H1 (cell line): ENCODE data around the gene RSPO3. TPM values are rescaled to one million over a fixed set of nuclear protein-coding genes. Genes with fewer than 3 reads are reported as not detected.

Source experiments
- CTCF ChIA-PET: fragments of 300-600 bp; sonication (Branson Sonifier 250); formaldehyde crosslinking; loops from one replicate; lab custom pipeline; 2021; ENCODE audit not compliant: partially characterized antibody; lab: Charles Lee
- POLR2A ChIA-PET: fragments of 300-600 bp; sonication (Branson Sonifier 250); formaldehyde crosslinking; loops from one replicate; lab custom pipeline; 2021; ENCODE audit warnings: inconsistent platforms; ENCODE audit not compliant: partially characterized antibody; lab: Charles Lee
- DNase-seq, 2 experiments: peaks; one replicate each; pipeline versions ENCODE4 v3.0.0 to v3.0.0-alpha.2; 2010 to 2022; ENCODE audit warnings: low spot score in 2 of 2, low read depth in 1 of 2, mixed read lengths in 1 of 2
- FAIRE-seq: peaks from 2 replicates; lab custom pipeline; 2011; peaks lifted over from hg19 to GRCh38; lab: Jason Lieb, UNC
- H2AFZ ChIP-seq: 2 replicates; pipeline ENCODE4 v1.8.1; 2012; ENCODE audit warnings: low read length, inconsistent platforms
- H2AK5ac ChIP-seq: 2 replicates; pipeline ENCODE4 v1.6.1; 2013; ENCODE audit warnings: low read depth, low read length
- H2BK120ac ChIP-seq: replicated peaks from 2 replicates; pipeline ENCODE3; 2013; ENCODE audit warnings: low read depth, low read length, inconsistent platforms
- H2BK12ac ChIP-seq: 2 replicates; pipeline ENCODE4 v1.6.1; 2013; ENCODE audit warnings: low read depth, low read length
- H2BK15ac ChIP-seq: 2 replicates; pipeline ENCODE4 v1.6.1; 2013; ENCODE audit warnings: low read length
- H2BK20ac ChIP-seq: 2 replicates; pipeline ENCODE4 v1.6.1; 2013; ENCODE audit warnings: low read length
- H2BK5ac ChIP-seq: 2 replicates; pipeline ENCODE4 v1.6.1; 2013; ENCODE audit warnings: low read depth, low read length
- H3K14ac ChIP-seq: 2 replicates; pipeline ENCODE4 v1.6.1; 2013; ENCODE audit warnings: inconsistent platforms; ENCODE audit not compliant: insufficient read length
- H3K18ac ChIP-seq: 2 replicates; pipeline ENCODE4 v1.6.1; 2013; ENCODE audit warnings: low read length; ENCODE audit errors: extremely low read depth
- H3K23ac ChIP-seq: 2 replicates; pipeline ENCODE4 v1.6.1; 2013; ENCODE audit warnings: inconsistent platforms; ENCODE audit not compliant: insufficient read length
- H3K23me2 ChIP-seq: 2 replicates; pipeline ENCODE4 v1.6.1; 2013; ENCODE audit warnings: low read depth, low read length
- H3K27ac ChIP-seq: 2 replicates; pipeline ENCODE4 v1.6.1; 2011; ENCODE audit warnings: low read depth, low read length, inconsistent platforms
- H3K27me3 ChIP-seq, 4 experiments: replicated peaks in 1 of 4; 1 replicate in 1 of 4; 2 replicates in 3 of 4; pipeline versions ENCODE4 v1.6.1 to v1.8.1; 2011 to 2013; ENCODE audit warnings: low read length in 3 of 4, mild to moderate bottlenecking in 3 of 4, inconsistent platforms in 2 of 4, mixed read lengths in 2 of 4, moderate library complexity in 1 of 4; ENCODE audit not compliant: control insufficient read depth in 3 of 4, insufficient read depth in 3 of 4; ENCODE audit errors: extremely low read depth in 1 of 4
- H3K36me3 ChIP-seq, 4 experiments: 2 replicates each; pipeline versions ENCODE4 v1.6.1 to v1.8.1; 2011 to 2013; ENCODE audit warnings: mild to moderate bottlenecking in 4 of 4, low read length in 3 of 4, moderate library complexity in 2 of 4, control low read depth in 1 of 4, inconsistent platforms in 1 of 4; ENCODE audit not compliant: insufficient read depth in 4 of 4, control insufficient read depth in 2 of 4
- H3K4ac ChIP-seq: replicated peaks from 2 replicates; pipeline ENCODE3; 2013; ENCODE audit warnings: low read length, low read depth, mixed read lengths, inconsistent platforms; ENCODE audit not compliant: insufficient read length
- H3K4me1 ChIP-seq, 4 experiments: replicated peaks in 1 of 4; 1 replicate in 1 of 4; 2 replicates in 3 of 4; pipeline versions ENCODE4 v1.6.1 to v1.8.1; 2011 to 2013; ENCODE audit warnings: low read length in 3 of 4, inconsistent platforms in 2 of 4, mixed read lengths in 1 of 4; ENCODE audit not compliant: insufficient read depth in 4 of 4, control insufficient read depth in 3 of 4
- H3K4me2 ChIP-seq, 2 experiments: 2 replicates each; pipeline versions ENCODE4 v1.6.1 to v1.8.1; 2011 to 2013; ENCODE audit warnings: low read depth in 2 of 2, low read length in 2 of 2, control low read depth in 1 of 2, inconsistent platforms in 1 of 2, mild to moderate bottlenecking in 1 of 2; ENCODE audit not compliant: insufficient read depth in 1 of 2
- H3K4me3 ChIP-seq, 4 experiments: fragments of 200-600, 300-600 bp in 1 of 4; sonication (generic), shearing (Covaris generic), sonication (Bioruptor Twin) in 1 of 4; 2 replicates each; pipeline versions ENCODE4 v1.5.1 to v1.8.1; 2011 to 2016; ENCODE audit warnings: low read length in 4 of 4, low read depth in 3 of 4, control low read depth in 2 of 4, inconsistent platforms in 2 of 4, mild to moderate bottlenecking in 2 of 4, mixed read lengths in 1 of 4, moderate library complexity in 1 of 4; ENCODE audit not compliant: insufficient read depth in 2 of 4; ENCODE audit errors: extremely low read depth in 1 of 4
- H3K56ac ChIP-seq: replicated peaks from 2 replicates; pipeline ENCODE3; 2013; ENCODE audit warnings: low read depth, mild to moderate bottlenecking, mixed read lengths, low read length, inconsistent platforms; ENCODE audit not compliant: insufficient read length
- H3K79me1 ChIP-seq: 2 replicates; pipeline ENCODE4 v1.6.1; 2013; ENCODE audit warnings: low read depth, low read length, control low read depth
- H3K79me2 ChIP-seq, 2 experiments: 2 replicates each; pipeline versions ENCODE4 v1.6.1 to v1.8.1; 2012 to 2013; ENCODE audit warnings: low read length in 2 of 2, mild to moderate bottlenecking in 2 of 2, inconsistent platforms in 1 of 2; ENCODE audit not compliant: insufficient read depth in 2 of 2, control insufficient read depth in 1 of 2
- H3K9ac ChIP-seq, 4 experiments: replicated peaks in 1 of 4; 1 replicate in 1 of 4; 2 replicates in 3 of 4; pipeline versions ENCODE4 v1.6.1 to v1.8.1; 2011 to 2013; ENCODE audit warnings: low read depth in 3 of 4, low read length in 3 of 4, control low read depth in 2 of 4, mild to moderate bottlenecking in 2 of 4, moderate library complexity in 2 of 4, inconsistent platforms in 1 of 4; ENCODE audit errors: extremely low read depth in 1 of 4
- H3K9me3 ChIP-seq, 2 experiments: 2 replicates each; pipeline versions ENCODE4 v1.6.1 to v1.8.1; 2012 to 2013; ENCODE audit warnings: mild to moderate bottlenecking in 2 of 2, moderate library complexity in 2 of 2, control low read depth in 1 of 2, inconsistent platforms in 1 of 2, low read depth in 1 of 2, low read length in 1 of 2, mixed read lengths in 1 of 2; ENCODE audit not compliant: insufficient read depth in 2 of 2
- H4K20me1 ChIP-seq, 2 experiments: replicated peaks in 1 of 2; 2 replicates each; pipeline versions ENCODE3 to v1.8.1; 2011 to 2013; ENCODE audit warnings: inconsistent platforms in 2 of 2, low read length in 2 of 2, mild to moderate bottlenecking in 1 of 2; ENCODE audit not compliant: insufficient read depth in 2 of 2, control insufficient read depth in 1 of 2
- H4K5ac ChIP-seq: 2 replicates; pipeline ENCODE4 v1.6.1; 2013; ENCODE audit warnings: low read length, low read depth, mixed read lengths, inconsistent platforms; ENCODE audit not compliant: insufficient read length
- H4K8ac ChIP-seq: 2 replicates; pipeline ENCODE4 v1.8.0; 2013; ENCODE audit warnings: mild to moderate bottlenecking, moderate library complexity, low read length, inconsistent platforms; ENCODE audit not compliant: insufficient read depth; ENCODE audit errors: extremely low read depth
- H4K91ac ChIP-seq: replicated peaks from 2 replicates; pipeline ENCODE3; 2013; ENCODE audit warnings: low read length, mixed read lengths, inconsistent platforms; ENCODE audit not compliant: insufficient read length
- BCL11A ChIP-seq, 2 experiments: IDR thresholded peaks; one replicate each; pipeline ENCODE4 v1.6.1; 2011; ENCODE audit warnings: low read depth in 2 of 2, low read length in 2 of 2, mild to moderate bottlenecking in 2 of 2
- CREB1 ChIP-seq: IDR thresholded peaks from 2 replicates; pipeline ENCODE4 v1.6.1; 2012; ENCODE audit warnings: inconsistent platforms
- CTBP2 ChIP-seq: IDR thresholded peaks from 2 replicates; pipeline ENCODE4 v1.7.0; 2011; ENCODE audit warnings: borderline replicate concordance, mild to moderate bottlenecking, moderate library complexity, mixed read lengths, low read length; ENCODE audit not compliant: insufficient read depth, insufficient read length
- GTF2F1 ChIP-seq: IDR thresholded peaks from 2 replicates; pipeline ENCODE4 v1.6.1; 2012; ENCODE audit warnings: low read depth, low read length, improper control_type of control experiment, borderline replicate concordance
- HDAC2 ChIP-seq, 2 experiments: fragments of 300-600 bp in 1 of 2; sonication (generic) in 1 of 2; IDR thresholded peaks; 2 replicates each; pipeline ENCODE4 v1.6.1; 2011 to 2012; ENCODE audit warnings: low read depth in 2 of 2, low read length in 2 of 2, mild to moderate bottlenecking in 2 of 2, moderate library complexity in 2 of 2, borderline replicate concordance in 1 of 2, inconsistent platforms in 1 of 2
- JUND ChIP-seq: IDR thresholded peaks from 2 replicates; pipeline ENCODE4 v1.6.1; 2011; ENCODE audit warnings: mild to moderate bottlenecking, improper control_type of control experiment, low read length
- MAFK ChIP-seq: IDR thresholded peaks from 2 replicates; pipeline ENCODE4 v1.6.1; 2012; ENCODE audit warnings: low read depth, mild to moderate bottlenecking, improper control_type of control experiment, low read length
- NRF1 ChIP-seq: IDR thresholded peaks from 2 replicates; pipeline ENCODE4 v1.6.1; 2011; ENCODE audit warnings: mild to moderate bottlenecking, low read depth, low read length, improper control_type of control experiment
- PHF8 ChIP-seq: fragments of 200-600 bp; sonication (generic); conservative IDR thresholded peaks from 2 replicates; pipeline ENCODE4 v1.7.1; 2012; ENCODE audit warnings: low read depth, mild to moderate bottlenecking, inconsistent platforms, low read length, moderate library complexity
- POLR2AphosphoS5 ChIP-seq: IDR thresholded peaks from 2 replicates; pipeline ENCODE4 v1.6.1; 2011; ENCODE audit warnings: low read depth, low read length
- RBBP5 ChIP-seq: IDR thresholded peaks from 2 replicates; pipeline ENCODE4 v1.7.1; 2012; ENCODE audit warnings: low read depth, mild to moderate bottlenecking, inconsistent platforms, low read length, moderate library complexity, borderline replicate concordance
- RNF2 ChIP-seq: fragments of 200-900, 300-1000 bp; sonication (generic); IDR thresholded peaks from 2 replicates; pipeline ENCODE4 v1.7.1; 2016; ENCODE audit warnings: borderline replicate concordance, low read depth, mild to moderate bottlenecking, antibody characterized with exemption, low read length; ENCODE audit not compliant: poor library complexity, severe bottlenecking; ENCODE audit errors: missing control alignments
- SP4 ChIP-seq: IDR thresholded peaks from 2 replicates; pipeline ENCODE4 v1.6.1; 2012; ENCODE audit warnings: low read length, inconsistent platforms
- SUZ12 ChIP-seq: fragments of 200-600 bp; sonication (generic); IDR thresholded peaks from 2 replicates; pipeline ENCODE4 v1.6.1; 2012; ENCODE audit warnings: mild to moderate bottlenecking, inconsistent platforms, low read length, moderate library complexity, mixed read lengths
- TBP ChIP-seq: IDR thresholded peaks from 2 replicates; pipeline ENCODE4 v1.6.1; 2011; ENCODE audit warnings: low read depth, low read length, improper control_type of control experiment
- WGBS, 2 experiments: shearing (Covaris generic) in 1 of 2; methylation state at CpG; one replicate each; pipeline versions ENCODE4 v1.1.6 to v1.1.7; 2013 to 2015; ENCODE audit warnings: low lambda C conversion rate in 2 of 2, mixed read lengths in 2 of 2, inconsistent platforms in 1 of 2, low coverage in 1 of 2, missing lambda C conversion rate in 1 of 2; ENCODE audit not compliant: insufficient replicate concordance in 2 of 2, insufficient coverage in 1 of 2, insufficient read length in 1 of 2; ENCODE audit errors: extremely low coverage in 1 of 2, missing lambda C conversion rate in 1 of 2; 5-methylcytosine and 5-hydroxymethylcytosine counted together
- polyA plus RNA-seq, 7 experiments: library from polyadenylated mRNA; depleted of rRNA in 3 of 7; stranded (reverse) in 5 of 7; unstranded in 2 of 7; fragments of >200 nt in 5 of 7; fragments of 200-250 nt in 2 of 7; gene quantifications; 1 replicate in 5 of 7; 2 replicates in 1 of 7; 4 replicates in 1 of 7; pipeline versions ENCODE4 v1.2.1 to v1.2.3, GENCODE V29; 2011 to 2013; ENCODE audit warnings: missing spikeins in 2 of 7, mixed read lengths in 2 of 7
- total RNA-seq: library from RNA; stranded (reverse); fragmentation: NEBNext Ultra II Directional; extraction: Animal tissue kit (Norgen Biotek cat#: 25700); gene quantifications from 2 replicates; pipeline ENCODE4 v1.2.1, GENCODE V29; 2021

RSPO3 gene
- total and polyA plus RNA-seq, 2 of the 8 experiments (the other 6 are each of a cell fraction or from before 2014, with no cell fraction given): not detected

- Histone ChIP-seq H2AK5ac (no peak overlapping the region), H3K14ac (no peak overlapping the region), H3K4me1 (no peaks in the 10 kb centered on the region), H2AFZ (no peak overlapping the region), H2BK5ac (no peak overlapping the region), H3K4me3 (no peak overlapping the region), H3K36me3 (no peaks in the 10 kb centered on the region), H3K56ac (no peak overlapping the region), H4K5ac (no peak overlapping the region), H2BK12ac (no peak overlapping the region), H3K23me2 (no peaks in the 10 kb centered on the region), H4K91ac (no peak overlapping the region), H3K18ac (no peak overlapping the region), H3K9ac (no peak overlapping the region), H2BK20ac (no peak overlapping the region), H2BK120ac (no peak overlapping the region), H3K9me3 (no peaks in the 10 kb centered on the region), H4K8ac (no peak overlapping the region), H4K20me1 (no peaks in the 10 kb centered on the region), H3K79me2 (no peaks in the 10 kb centered on the region), H2BK15ac (no peak overlapping the region), H3K27me3 (no peaks in the 10 kb centered on the region), H3K79me1 (no peaks in the 10 kb centered on the region), H3K23ac (no peak overlapping the region), H3K4ac (no peak overlapping the region), H3K4me2 (no peak overlapping the region), H3K27ac (no peak overlapping the region)
- ChIA-PET POLR2A (no interaction called here), CTCF (no interaction called here)
- DNase-seq (no peak), FAIRE-seq (no peak)
- WGBS, 2 experiments: 80% methylated on average over 1 of the region's 1 CpG; no CpG with 5 or more reads in 1 of the 2 experiments
- TF ChIP-seq CREB1 (no peak), POLR2AphosphoS5 (no peak), MAFK (no peak), HDAC2 (IDR thresholded peaks at IDR 0.05; ENCODE audit: borderline replicate concordance in 1 of 2, low read depth in 2 of 2, low read length in 2 of 2) (no peak), PHF8 (no peak), GTF2F1 (no peak), BCL11A (IDR thresholded peaks at IDR 0.05; ENCODE audit: low read depth in 2 of 2, low read length in 2 of 2) (no peak), TBP (no peak), SP4 (no peak), RNF2 (no peak), SUZ12 (no peak), RBBP5 (no peak), NRF1 (no peak), CTBP2 (no peak), JUND (no peak)
Observed at GRCh38 chr6:127222418-127222817, 103.9 kb downstream of the RSPO3 start.
